HG03280 (cell line): ENCODE data around the gene TREM2.
"Not testable (repeated sequence)": the region's sequence is repeated elsewhere in the genome, so short reads cannot be mapped to it uniquely, and the experiment has no call there.

ENCODE experiments used
- ATAC-seq: cut with Tn5 transposase; IDR thresholded peaks from one replicate; pipeline ENCODE4 v1.9.1; 2021; ENCODE audit warnings: mild to moderate bottlenecking, moderate library complexity; ENCODE audit not compliant: unreplicated experiment

TREM2 gene

GRCh38 chr6:41162687-41163418 lies at the start of gene TREM2:
TREM2 (minus strand) TSS chr6:41163116; CDS start chr6:41163082, 34 bp downstream.
- no peak for ATAC-seq

DNA sequence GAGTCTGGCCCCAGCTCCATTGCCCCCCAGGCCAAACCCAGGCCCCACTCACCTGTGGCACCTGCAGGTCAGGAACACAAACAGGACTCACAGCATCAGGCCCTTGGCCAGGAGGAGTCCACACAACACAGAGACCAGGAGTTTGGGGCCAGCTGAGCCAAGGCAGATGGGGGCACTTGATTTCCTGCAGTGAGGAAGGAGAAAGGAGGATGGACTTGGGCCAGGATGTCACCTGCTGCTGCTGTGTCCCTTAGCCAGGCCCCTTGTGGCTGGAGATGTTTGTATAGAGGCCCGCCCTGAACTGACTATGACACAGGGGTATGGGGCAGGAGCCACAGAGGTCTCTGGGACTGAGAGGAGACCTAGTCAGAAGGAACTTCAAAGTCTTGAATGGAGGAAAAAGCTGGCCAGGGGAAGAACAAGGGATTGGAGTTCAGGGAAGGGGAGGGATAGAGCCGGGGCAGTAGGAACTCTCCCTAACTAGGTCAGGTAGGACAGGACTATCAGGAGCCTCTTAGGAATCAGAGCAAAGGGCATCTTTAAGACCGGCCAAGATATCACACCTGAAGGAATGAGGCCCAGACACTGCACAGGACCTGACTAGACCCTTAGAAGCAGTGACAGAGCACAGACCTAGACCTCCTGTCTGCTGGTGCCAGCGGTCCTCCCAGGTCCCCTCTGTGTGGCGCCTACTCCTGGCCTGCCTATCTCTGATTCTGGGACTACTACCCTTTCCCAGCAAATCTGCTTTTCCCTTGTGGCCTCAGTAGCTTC lies 46.8 kb upstream of the TREM2 start:
- no peak for ATAC-seq

DNA sequence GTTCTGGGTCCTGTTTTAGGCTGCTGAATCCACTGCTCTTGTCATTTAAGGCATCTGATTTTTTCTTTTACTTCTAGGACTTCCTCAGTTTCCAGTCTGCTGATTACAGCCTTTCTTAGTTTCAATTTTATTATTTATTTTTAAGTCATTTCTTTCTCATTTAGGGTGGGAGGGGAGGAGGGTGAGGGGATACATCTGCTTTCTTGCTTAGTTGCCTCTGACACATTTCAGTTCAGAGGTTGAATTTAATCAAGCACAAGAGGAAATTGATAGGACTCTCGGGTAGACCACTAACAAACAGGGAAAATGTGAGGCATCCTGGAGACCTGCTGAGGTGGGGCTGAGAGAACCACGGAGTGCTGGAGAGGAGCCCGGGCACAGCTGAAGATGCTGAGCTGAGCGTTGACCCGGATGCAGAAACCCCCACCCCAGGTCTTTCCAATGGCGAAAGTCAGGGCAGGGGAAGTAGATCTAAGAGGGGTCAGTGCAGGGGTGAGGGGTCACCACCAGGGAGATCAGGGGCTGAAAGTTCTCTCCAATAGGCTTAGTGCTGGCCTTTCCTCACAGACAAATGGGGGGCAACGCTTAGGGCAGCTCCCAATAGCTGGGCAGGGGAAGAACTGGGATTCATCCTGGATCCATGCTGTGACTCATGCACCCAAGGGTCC lies 45.7 kb upstream of the TREM2 start:
- ATAC-seq: no peak

GRCh38 chr6:41204156-41204555 lies 41.2 kb upstream of the TREM2 start:
- no peak for ATAC-seq

- no peak for ATAC-seq
Measured at GRCh38 chr6:41201764-41202173, 38.9 kb upstream of the TREM2 start.

GRCh38 chr6:41200901-41201763 lies 38.2 kb upstream of the TREM2 start, which contains the start of gene TREML2:
TREML2 (minus strand) TSS chr6:41201149; CDS start chr6:41201008, 141 bp downstream.
- ATAC-seq: no peak

- no peak for ATAC-seq
Measured at GRCh38 chr6:41200296-41200900, 37.5 kb upstream of the TREM2 start.

- ATAC-seq: no peak
Measured at GRCh38 chr6:41199552-41200246, 36.8 kb upstream of the TREM2 start.

DNA sequence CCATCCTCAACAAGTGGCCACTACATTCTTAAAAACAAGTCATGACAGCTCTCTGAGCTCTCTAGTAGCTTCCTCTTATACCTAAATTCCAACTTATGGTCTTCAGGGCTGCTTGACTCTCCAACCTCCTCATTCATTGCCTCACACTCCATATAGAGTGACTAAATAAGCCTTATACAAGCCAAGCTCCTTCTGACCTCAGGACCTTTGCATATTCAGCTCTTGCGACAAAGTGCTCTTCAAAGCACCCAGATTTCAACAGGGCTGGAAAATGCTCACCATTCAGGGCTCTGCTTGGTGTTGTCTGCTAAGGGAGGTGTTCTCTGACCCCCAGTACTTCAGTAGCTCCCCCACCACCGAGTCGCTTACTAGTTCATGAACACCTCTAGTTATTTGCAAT lies 34.3 kb upstream of the TREM2 start:
- no peak for ATAC-seq

- ATAC-seq: no peak
Measured at GRCh38 chr6:41194386-41194785, 31.5 kb upstream of the TREM2 start.

DNA sequence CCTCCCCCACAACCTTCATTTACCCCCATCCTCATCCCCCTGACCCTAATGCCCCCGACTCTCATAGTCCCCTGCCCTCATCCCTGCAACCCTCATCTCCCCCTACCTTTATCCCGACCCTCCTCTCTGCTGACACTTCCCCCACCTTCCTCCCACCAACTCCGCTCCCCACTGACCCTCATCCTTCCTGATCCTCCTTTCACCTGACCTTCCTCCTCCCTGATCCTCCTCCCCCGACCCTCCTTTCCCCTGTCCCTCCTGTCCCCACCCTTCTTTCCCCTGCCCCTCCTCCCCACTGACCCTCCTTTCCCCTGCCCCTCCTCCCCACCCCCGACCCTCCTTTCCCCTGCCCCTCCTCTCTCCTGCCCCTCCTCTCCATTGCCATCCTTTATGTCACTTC lies 31.0 kb upstream of the TREM2 start:
- ATAC-seq: no peak

GRCh38 chr6:41193171-41193734 lies 30.3 kb upstream of the TREM2 start:
- no peak for ATAC-seq

DNA sequence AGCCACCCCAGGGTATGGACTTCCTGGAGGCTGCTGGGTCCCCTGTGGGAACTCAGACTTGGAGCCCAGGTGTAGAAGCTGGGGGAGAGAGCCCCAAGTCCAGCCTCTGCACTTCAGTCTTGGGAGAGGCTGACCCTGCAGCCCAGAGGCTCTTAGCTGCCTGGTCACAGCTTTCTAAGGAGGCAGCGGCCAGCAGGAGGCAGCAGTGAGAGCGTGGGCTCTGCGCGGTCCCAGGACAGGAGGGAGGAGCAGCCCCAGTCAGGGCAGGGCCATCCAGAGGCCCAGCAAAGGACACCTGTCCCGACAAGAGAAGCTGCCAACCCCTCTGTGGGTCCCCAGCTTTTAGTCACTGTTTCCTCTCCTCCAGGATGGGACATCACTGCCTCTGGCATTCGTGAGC lies 28.7 kb upstream of the TREM2 start:
- ATAC-seq: no peak

GRCh38 chr6:41190791-41191190 lies 27.9 kb upstream of the TREM2 start:
- ATAC-seq: no peak

- ATAC-seq: no peak
Measured at GRCh38 chr6:41189967-41190366, 27.1 kb upstream of the TREM2 start.

- not testable (repeated sequence) for ATAC-seq
Measured at GRCh38 chr6:41189046-41189445, 26.1 kb upstream of the TREM2 start.

DNA sequence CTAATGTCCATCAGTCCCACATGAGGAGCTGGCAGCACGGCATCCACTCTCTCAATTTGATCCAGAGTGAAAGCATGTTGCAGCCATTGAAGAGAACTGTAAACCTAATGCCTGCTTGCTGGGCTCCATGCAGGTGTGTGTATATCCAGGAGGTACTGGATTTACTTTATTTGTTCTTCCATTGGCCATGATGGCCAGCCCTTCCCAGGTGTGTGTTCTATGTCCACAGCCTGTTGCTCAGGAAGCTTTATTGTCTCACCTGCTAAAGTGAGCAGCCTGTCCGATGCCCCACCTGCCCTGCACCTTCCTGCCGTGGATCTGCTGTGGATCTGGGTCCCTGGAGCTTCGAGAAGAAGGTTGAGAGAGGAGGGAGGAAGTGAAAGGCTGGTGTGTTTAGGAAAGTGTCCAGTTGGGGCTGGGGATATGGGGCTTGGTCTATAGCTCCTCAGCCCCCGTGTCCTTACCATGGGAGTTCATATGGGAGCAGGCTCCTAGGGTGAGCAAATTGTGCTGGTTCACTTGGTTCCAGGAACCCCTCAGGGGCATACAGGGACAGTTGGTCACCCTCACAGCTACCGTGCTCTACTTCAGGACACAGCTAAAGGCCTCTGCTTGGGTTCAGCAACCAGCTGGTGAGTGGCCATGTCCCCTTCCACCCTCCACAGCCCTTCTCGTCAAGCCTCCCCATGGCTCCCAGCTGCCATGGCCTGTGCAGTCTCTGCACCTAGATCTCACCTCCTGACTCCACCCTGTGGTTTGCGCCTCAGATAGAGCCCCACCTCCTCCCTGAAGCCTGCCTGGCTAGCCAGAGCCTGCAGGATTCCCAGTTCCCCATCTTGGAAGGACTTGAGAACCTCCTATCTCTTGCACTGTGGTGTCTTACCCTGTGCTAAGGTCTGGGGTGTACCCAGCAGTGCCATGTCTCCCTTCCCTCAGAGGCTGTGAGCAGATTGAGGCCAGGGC lies 25.3 kb upstream of the TREM2 start:
- no peak for ATAC-seq

- ATAC-seq: no peak
Measured at GRCh38 chr6:41186031-41186562, 23.2 kb upstream of the TREM2 start.
